Esophagus squamous epithelium (tissue), 4 donors: Measurements from ENCODE around the gene DUSP8.
"Not testable (repeated sequence)": the region's sequence is repeated elsewhere in the genome, so short reads cannot be mapped to it uniquely, and the experiment has no call there.

Source experiments
- CTCF ChIP-seq, 6 experiments: fragments of 450-650 bp in 4 of 6; fragments of 200-600 bp in 2 of 6; sonication (generic) in 2 of 6; IDR thresholded peaks; one replicate each; pipeline ENCODE4 v1.5.1; 2016 to 2019; ENCODE audit warnings: antibody characterized with exemption in 6 of 6, mild to moderate bottlenecking in 4 of 6, moderate library complexity in 4 of 6
- POLR2A ChIP-seq, 4 donors: fragments of 450-650 bp; IDR thresholded peaks; one replicate each; pipeline ENCODE4 v1.6.1; 2017; ENCODE audit warnings: antibody characterized with exemption in 4 of 4, mild to moderate bottlenecking in 4 of 4, moderate library complexity in 3 of 4

- not testable (repeated sequence) for TF ChIP-seq CTCF, POLR2A (IDR thresholded peaks at IDR 0.05)
Measured at GRCh38 chr11:1510351-1510750, 61.7 kb downstream of the DUSP8 start.
